Hepatocyte (in vitro differentiated cells): Measurements from ENCODE around the gene MVB12B. TPM values are rescaled to one million over a fixed set of nuclear protein-coding genes. Genes with fewer than 3 reads are reported as not detected.

ENCODE experiments used
- DNase-seq: peaks from one replicate; pipeline ENCODE4 v3.0.0-alpha.2; 2016; ENCODE audit warnings: low spot score
- H2AFZ ChIP-seq: fragments of 200-600 bp; sonication (generic); 2 replicates; pipeline ENCODE4 v1.6.0; 2016; ENCODE audit warnings: antibody characterized with exemption, mild to moderate bottlenecking
- H3K27ac ChIP-seq: fragments of 200-600 bp; sonication (generic); 2 replicates; pipeline ENCODE4 v1.5.1; 2016; ENCODE audit warnings: mild to moderate bottlenecking
- H3K27me3 ChIP-seq: fragments of 200-600 bp; sonication (generic); 2 replicates; pipeline ENCODE4 v1.6.1; 2016
- H3K36me3 ChIP-seq: fragments of 200-600 bp; sonication (generic); replicated peaks from 2 replicates; pipeline ENCODE4 v1.5.1; 2016; ENCODE audit warnings: low read depth; ENCODE audit not compliant: insufficient read depth
- H3K4me1 ChIP-seq: fragments of 200-600 bp; sonication (generic); 2 replicates; pipeline ENCODE4 v1.5.1; 2016; ENCODE audit warnings: mild to moderate bottlenecking, moderate library complexity; ENCODE audit not compliant: insufficient read depth
- H3K4me2 ChIP-seq: fragments of 200-600 bp; sonication (generic); 2 replicates; pipeline ENCODE4 v1.6.0; 2016
- H3K4me3 ChIP-seq: fragments of 200-600 bp; sonication (generic); 2 replicates; pipeline ENCODE4 v1.5.1; 2016; ENCODE audit warnings: mild to moderate bottlenecking
- H3K79me2 ChIP-seq: fragments of 200-600 bp; sonication (generic); 2 replicates; pipeline ENCODE4 v1.6.0; 2017; ENCODE audit warnings: mild to moderate bottlenecking
- H3K9me2 ChIP-seq: fragments of 200-600 bp; sonication (generic); replicated peaks from 2 replicates; pipeline ENCODE4 v1.6.0; 2017; ENCODE audit warnings: mild to moderate bottlenecking; ENCODE audit not compliant: insufficient read depth
- H3K9me3 ChIP-seq: fragments of 200-600 bp; sonication (generic); 2 replicates; pipeline ENCODE4 v1.5.1; 2016; ENCODE audit warnings: low read depth, mild to moderate bottlenecking
- H4K20me1 ChIP-seq: fragments of 200-600 bp; sonication (generic); 2 replicates; pipeline ENCODE4 v1.6.0; 2016; ENCODE audit warnings: mild to moderate bottlenecking; ENCODE audit not compliant: insufficient read depth, poor library complexity, severe bottlenecking
- CTCF ChIP-seq: fragments of 200-600 bp; sonication (generic); IDR thresholded peaks from 2 replicates; pipeline ENCODE4 v1.5.1; 2016; ENCODE audit warnings: antibody characterized with exemption, mild to moderate bottlenecking; ENCODE audit not compliant: poor library complexity
- EZH2 ChIP-seq: fragments of 200-600 bp; sonication (generic); IDR thresholded peaks from 2 replicates; pipeline ENCODE4 v1.6.1; 2016; ENCODE audit warnings: antibody characterized with exemption, mild to moderate bottlenecking, borderline replicate concordance
- EZH2phosphoT487 ChIP-seq: fragments of 200-600 bp; sonication (generic); IDR thresholded peaks from one replicate; pipeline ENCODE4 v1.6.1; 2018; ENCODE audit warnings: antibody characterized with exemption, mild to moderate bottlenecking, low read depth, moderate library complexity; ENCODE audit not compliant: unreplicated experiment, severe bottlenecking
- WGBS: methylation state at CpG from one replicate; pipeline ENCODE4 v1.1.6; 2016; ENCODE audit warnings: low lambda C conversion rate; ENCODE audit errors: missing lambda C conversion rate; 5-methylcytosine and 5-hydroxymethylcytosine counted together
- polyA plus RNA-seq: library from polyadenylated mRNA; unstranded; fragments of >200 nt; fragmentation: Nextera tagmentation; extraction: Ambion mirVana; gene quantifications from 2 replicates; pipeline ENCODE4 v1.2.1, GENCODE V29; 2016
- total RNA-seq: library from RNA; depleted of rRNA; stranded (reverse); fragments of >200 nt; gene quantifications from 2 replicates; pipeline ENCODE4 v1.2.3, GENCODE V29; 2014

The MVB12B gene
- total and polyA plus RNA-seq, 2 experiments from 2014 or later = 11.8 to 12.1 TPM

GRCh38 chr9:126502417-126503332, 176.0 kb downstream of the MVB12B start:
- TF ChIP-seq EZH2phosphoT487 (no peak), CTCF (no peak)
- H3K79me2 ChIP-seq = no peaks in the 10 kb centered on the region
- H4K20me1 ChIP-seq = peaks cover 9% of the 10 kb centered on the region
- peaks cover 12% of the 10 kb centered on the region for H3K27me3 ChIP-seq
- no peaks in the 10 kb centered on the region for H3K9me2 ChIP-seq
- H3K9me3 ChIP-seq = no peaks in the 10 kb centered on the region
- peaks cover 8% of the 10 kb centered on the region for H3K4me1 ChIP-seq
- H3K36me3 ChIP-seq = no peaks in the 10 kb centered on the region
- no peak overlapping the region for H3K4me2 ChIP-seq
- H3K4me3 ChIP-seq = no peak overlapping the region
- no peak overlapping the region for H3K27ac ChIP-seq
- WGBS = 88% methylated on average over 30 of the region's 34 CpGs
- no peak for DNase-seq
- H2AFZ ChIP-seq = no peak overlapping the region

GRCh38 chr9:126503333-126504085, 176.9 kb downstream of the MVB12B start:
- Histone ChIP-seq H3K27me3 (peaks cover 12% of the 10 kb centered on the region), H3K27ac (no peak overlapping the region), H3K4me1 (peaks cover 8% of the 10 kb centered on the region), H3K36me3 (no peaks in the 10 kb centered on the region), H3K79me2 (no peaks in the 10 kb centered on the region), H3K9me3 (no peaks in the 10 kb centered on the region), H3K9me2 (no peaks in the 10 kb centered on the region), H4K20me1 (peaks cover 9% of the 10 kb centered on the region), H2AFZ (no peak overlapping the region), H3K4me2 (no peak overlapping the region), H3K4me3 (no peak overlapping the region)
- WGBS = 92% methylated on average over 24 of the region's 28 CpGs
- TF ChIP-seq EZH2 = no peak
- TF ChIP-seq CTCF = no peak
- no peak for TF ChIP-seq EZH2phosphoT487
- no peak for DNase-seq

GRCh38 chr9:126504086-126504976, 177.7 kb downstream of the MVB12B start:
- Histone ChIP-seq H3K4me2 (no peak overlapping the region), H3K4me3 (no peak overlapping the region), H3K79me2 (no peaks in the 10 kb centered on the region), H3K9me2 (no peaks in the 10 kb centered on the region), H3K27ac (no peak overlapping the region), H3K36me3 (no peaks in the 10 kb centered on the region), H2AFZ (no peak overlapping the region), H3K9me3 (no peaks in the 10 kb centered on the region), H3K27me3 (peaks cover 12% of the 10 kb centered on the region), H4K20me1 (peaks cover 9% of the 10 kb centered on the region), H3K4me1 (peaks cover 8% of the 10 kb centered on the region)
- no peak for DNase-seq
- WGBS = 97% methylated on average over 31 of the region's 31 CpGs
- TF ChIP-seq EZH2 (no peak), CTCF (no peak), EZH2phosphoT487 (no peak)
